Ovary (tissue), 9 donors: ENCODE results near the gene ABCG1. TPM values are rescaled to one million over a fixed set of nuclear protein-coding genes. Genes with fewer than 3 reads are reported as not detected.

Experiments
- DNase-seq, 5 donors: peaks; one replicate each; pipeline ENCODE4 v3.0.0-alpha.2; 2019 to 2020
- H3K27ac ChIP-seq, 2 donors: fragments of 200-600 bp; one replicate each; pipeline versions ENCODE4 v1.5.1 to v1.8.0; 2019 to 2022
- H3K27me3 ChIP-seq: fragments of 200-600 bp; one replicate; pipeline ENCODE4 v1.8.0; 2022
- H3K36me3 ChIP-seq: fragments of 200-600 bp; sonication (generic); one replicate; pipeline ENCODE4 v1.5.1; 2019
- H3K4me1 ChIP-seq: one replicate; pipeline ENCODE4 v1.8.1; 2013; ENCODE audit warnings: mild to moderate bottlenecking, moderate library complexity; ENCODE audit not compliant: insufficient read depth
- H3K4me3 ChIP-seq: fragments of 200-600 bp; sonication (generic); one replicate; pipeline ENCODE4 v1.5.1; 2017
- H3K9me3 ChIP-seq, 2 donors: fragments of 200-600 bp in 1 of 2; sonication (generic) in 1 of 2; one replicate each; pipeline versions ENCODE4 v1.5.1 to v1.8.1; 2013 to 2019; ENCODE audit warnings: mild to moderate bottlenecking in 1 of 2, moderate library complexity in 1 of 2
- CTCF ChIP-seq, 3 donors: fragments of 450-650 bp in 2 of 3; fragments of 200-600 bp in 1 of 3; IDR thresholded peaks; one replicate each; pipeline versions ENCODE4 v1.5.1 to v1.8.0; 2016 to 2022; ENCODE audit warnings: antibody characterized with exemption in 3 of 3, mild to moderate bottlenecking in 1 of 3
- EP300 ChIP-seq: sonication (generic); formaldehyde crosslinking; IDR thresholded peaks from one replicate; pipeline ENCODE4 v1.6.1; 2017; ENCODE audit warnings: antibody characterized with exemption
- POLR2A ChIP-seq: fragments of 450-650 bp; IDR thresholded peaks from one replicate; pipeline ENCODE4 v1.6.1; 2017; ENCODE audit warnings: antibody characterized with exemption, mild to moderate bottlenecking, moderate library complexity
- WGBS, 3 donors: extraction: QIAGEN DNeasy Blood & Tissue Kit in 1 of 3; methylation state at CpG; one replicate each; pipeline versions ENCODE4 v1.1.5 to v1.1.7; 2013 to 2017; 5-methylcytosine and 5-hydroxymethylcytosine counted together
- intact Hi-C, 4 donors: fragments of 100-400 bp; cut with DNase I; formaldehyde crosslinking; loops; one replicate each; pipeline versions ENCODE4 v1.11.0 to v1.15.1; 2022 to 2023
- polyA plus RNA-seq, 2 donors: library from polyadenylated mRNA; stranded (reverse); fragments of 200-250 nt in 1 of 2; fragments of 350-450 nt in 1 of 2; fragmentation: Illumina TruSeq in 1 of 2; extraction: RNeasy Lipid Tissue Mini Kit (QIAGEN cat#74804) in 1 of 2; gene quantifications; one replicate each; pipeline ENCODE4 v1.2.3, GENCODE V29; 2013 to 2014
- total RNA-seq, 7 donors: library from RNA; depleted of rRNA in 2 of 7; stranded (reverse); fragments of >200 nt in 2 of 7; fragmentation: NEBNext Ultra II Directional in 3 of 7; extraction: Animal tissue kit (Norgen Biotek cat#: 25700) in 3 of 7; gene quantifications; one replicate each; pipeline versions ENCODE4 v1.1.0 to v1.2.4, GENCODE V29; 2016 to 2023
- donor health status: DM: no; HTN: no; CAD: no; lungs with moderate emphysema.
- donor health status: DM: no; HTN: no; CAD: no.
- donor health status: Bipolar disorder and iron deficiency.
- donor health status: DM: yes; HTN: yes; CAD: no.
- donor health status: DM: no; HTN: no; CAD: no.
- donor health status: DM: yes; HTN: yes; CAD: no.

The ABCG1 gene
- total and polyA plus RNA-seq, 9 donors: 4.3 to 14.9 (median 5.8) TPM

GRCh38 chr21:42276526-42277154 lies 57.7 kb downstream of the ABCG1 start:
- Histone ChIP-seq H3K9me3 (no peaks in the 10 kb centered on the region), H3K27ac (no peak overlapping the region), H3K27me3 (no peaks in the 10 kb centered on the region), H3K36me3 (no peaks in the 10 kb centered on the region), H3K4me3 (no peak overlapping the region), H3K4me1 (no peaks in the 10 kb centered on the region)
- DNase-seq: no peak
- 87 to 88% (median 87%) methylated on average over 17 of the region's 17 CpGs for whole genome bisulfite sequencing, 3 donors
- TF ChIP-seq CTCF (IDR thresholded peaks at IDR 0.05): no peak
- TF ChIP-seq POLR2A: no peak
- intact Hi-C loops: loop anchor here in 1 of 4 donors (10.0 kb wide), 1 partner anchor 122 kb away; no protein-coding TSS in a partner anchor

GRCh38 chr21:42277593-42277992 lies 58.7 kb downstream of the ABCG1 start:
- no peaks in the 10 kb centered on the region for H3K36me3 ChIP-seq
- H3K27ac ChIP-seq: no peak overlapping the region
- H3K4me1 ChIP-seq: no peaks in the 10 kb centered on the region
- H3K9me3 ChIP-seq: no peaks in the 10 kb centered on the region
- TF ChIP-seq CTCF (IDR thresholded peaks at IDR 0.05): no peak
- TF ChIP-seq POLR2A: no peak
- no peak for TF ChIP-seq EP300
- intact Hi-C loops: loop anchor here in 1 of 4 donors (10.0 kb wide), 1 partner anchor 123 kb away; no protein-coding TSS in a partner anchor
- WGBS, 3 donors: 76 to 90% (median 83%) methylated on average over 4 of the region's 4 CpGs
- no peak for DNase-seq
- no peaks in the 10 kb centered on the region for H3K27me3 ChIP-seq
- H3K4me3 ChIP-seq: no peak overlapping the region

GRCh38 chr21:42278451-42279149 lies 59.7 kb downstream of the ABCG1 start:
- 82 to 89% (median 85%) methylated on average over 19 of the region's 19 CpGs for WGBS, 3 donors
- H3K36me3 ChIP-seq: no peaks in the 10 kb centered on the region
- TF ChIP-seq POLR2A: no peak
- TF ChIP-seq EP300: no peak
- no peak for TF ChIP-seq CTCF (IDR thresholded peaks at IDR 0.05)
- no peak overlapping the region for H3K4me3 ChIP-seq
- H3K27me3 ChIP-seq: no peaks in the 10 kb centered on the region
- H3K4me1 ChIP-seq: no peaks in the 10 kb centered on the region
- H3K9me3 ChIP-seq: no peaks in the 10 kb centered on the region
- H3K27ac ChIP-seq: no peak overlapping the region
- intact Hi-C loops: loop anchor here in 2 of 4 donors (1.0 to 10.0 kb wide), 2 partner anchors 26 to 124 kb away; no protein-coding TSS in a partner anchor
- no peak for DNase-seq

GRCh38 chr21:42279341-42279871 lies 60.5 kb downstream of the ABCG1 start:
- TF ChIP-seq EP300 (no peak), POLR2A (no peak), CTCF (IDR thresholded peaks at IDR 0.05) (no peak)
- intact Hi-C loops: loop anchor here in 2 of 4 donors (1.0 to 10.0 kb wide), 2 partner anchors 27 to 125 kb away; no protein-coding TSS in a partner anchor
- no peaks in the 10 kb centered on the region for H3K36me3 ChIP-seq
- H3K9me3 ChIP-seq: no peaks in the 10 kb centered on the region
- DNase-seq: no peak
- no peaks in the 10 kb centered on the region for H3K4me1 ChIP-seq
- no peaks in the 10 kb centered on the region for H3K27me3 ChIP-seq
- H3K4me3 ChIP-seq: no peak overlapping the region
- H3K27ac ChIP-seq: no peak overlapping the region
- 74 to 84% (median 77%) methylated on average over 20 of the region's 20 CpGs for WGBS, 3 donors
